Loucy (cell line): ENCODE results near the gene PRCP.
"Not testable (repeated sequence)": the region's sequence is repeated elsewhere in the genome, so short reads cannot be mapped to it uniquely, and the experiment has no call there.

Source experiments
- H2AFZ ChIP-seq: fragments of 200-600 bp; sonication (generic); 2 replicates; pipeline ENCODE4 v1.6.0; 2016; ENCODE audit warnings: antibody characterized with exemption, mild to moderate bottlenecking, low read length, moderate library complexity
- H3F3A ChIP-seq: fragments of 200-600 bp; 2 replicates; pipeline ENCODE4 v1.6.0; 2016; ENCODE audit warnings: antibody characterized with exemption, low read depth, mild to moderate bottlenecking
- H3K27me3 ChIP-seq: fragments of 200-600 bp; sonication (generic); 2 replicates; pipeline ENCODE4 v1.6.1; 2014; ENCODE audit warnings: low read length, mild to moderate bottlenecking; ENCODE audit not compliant: insufficient read depth, poor library complexity, severe bottlenecking
- H3K36me3 ChIP-seq: fragments of 200-600 bp; sonication (generic); 2 replicates; pipeline ENCODE4 v1.6.1; 2016; ENCODE audit warnings: low read length; ENCODE audit not compliant: insufficient read depth
- H3K4me1 ChIP-seq: fragments of 200-600 bp; sonication (generic); 2 replicates; pipeline ENCODE4 v1.5.1; 2014; ENCODE audit warnings: low read length, mild to moderate bottlenecking; ENCODE audit not compliant: insufficient read depth, poor library complexity, severe bottlenecking
- H3K4me2 ChIP-seq: fragments of 200-600 bp; sonication (generic); 2 replicates; pipeline ENCODE4 v1.6.0; 2014; ENCODE audit warnings: antibody characterized with exemption, low read length, low read depth, mild to moderate bottlenecking; ENCODE audit not compliant: poor library complexity, severe bottlenecking
- H3K4me3 ChIP-seq: fragments of 200-600 bp; sonication (generic); 2 replicates; pipeline ENCODE4 v1.5.1; 2014; ENCODE audit warnings: low read length, mild to moderate bottlenecking, mixed read lengths; ENCODE audit not compliant: poor library complexity, severe bottlenecking
- H3K79me2 ChIP-seq: fragments of 200-600 bp; sonication (generic); 2 replicates; pipeline ENCODE4 v1.6.1; 2014; ENCODE audit warnings: low read length; ENCODE audit not compliant: insufficient read depth
- H3K9ac ChIP-seq: fragments of 200-600 bp; sonication (generic); 2 replicates; pipeline ENCODE4 v1.6.0; 2014; ENCODE audit warnings: mild to moderate bottlenecking, low read depth, low read length, moderate library complexity; ENCODE audit not compliant: poor library complexity, severe bottlenecking
- H3K9me2 ChIP-seq: fragments of 200-600 bp; sonication (generic); replicated peaks from 2 replicates; pipeline ENCODE4 v1.6.1; 2016; ENCODE audit warnings: low read depth, low read length, mixed read lengths
- H3K9me3 ChIP-seq: fragments of 200-600 bp; sonication (generic); 2 replicates; pipeline ENCODE4 v1.6.1; 2014; ENCODE audit warnings: mild to moderate bottlenecking, antibody characterized with exemption, low read length, low read depth; ENCODE audit not compliant: insufficient read depth
- H4K20me1 ChIP-seq: fragments of 200-600 bp; sonication (generic); 2 replicates; pipeline ENCODE4 v1.6.0; 2014; ENCODE audit warnings: antibody characterized with exemption, low read length, mild to moderate bottlenecking; ENCODE audit not compliant: insufficient read depth, poor library complexity, severe bottlenecking
- CTCF ChIP-seq: fragments of 200-600 bp; sonication (generic); conservative IDR thresholded peaks from 2 replicates; pipeline ENCODE4 v1.5.1; 2014; ENCODE audit warnings: mild to moderate bottlenecking, antibody characterized with exemption, low read length
- EZH2phosphoT487 ChIP-seq: fragments of 200-600 bp; IDR thresholded peaks from 2 replicates; pipeline ENCODE4 v1.6.1; 2018; ENCODE audit warnings: antibody characterized with exemption, mild to moderate bottlenecking, moderate library complexity, borderline replicate concordance

PRCP gene

GRCh38 chr11:82857145-82857544 lies 43.1 kb downstream of the PRCP start:
- Histone ChIP-seq H3K79me2 (no peaks in the 10 kb centered on the region), H3K9me2 (no peaks in the 10 kb centered on the region), H3K9ac (no peak overlapping the region), H3K4me3 (no peak overlapping the region), H3F3A (no peaks in the 10 kb centered on the region), H4K20me1 (no peaks in the 10 kb centered on the region), H3K4me1 (no peaks in the 10 kb centered on the region), H3K4me2 (no peak overlapping the region), H3K9me3 (no peaks in the 10 kb centered on the region), H3K27me3 (no peaks in the 10 kb centered on the region), H3K36me3 (no peaks in the 10 kb centered on the region), H2AFZ (no peak overlapping the region)
- no peak for TF ChIP-seq CTCF

- Histone ChIP-seq H3K79me2 (no peaks in the 10 kb centered on the region), H3K4me1 (no peaks in the 10 kb centered on the region), H3K9ac (no peak overlapping the region), H2AFZ (no peak overlapping the region), H3K4me2 (no peak overlapping the region), H3K36me3 (no peaks in the 10 kb centered on the region), H4K20me1 (no peaks in the 10 kb centered on the region), H3K27me3 (no peaks in the 10 kb centered on the region), H3K4me3 (no peak overlapping the region), H3K9me3 (no peaks in the 10 kb centered on the region), H3F3A (no peaks in the 10 kb centered on the region), H3K9me2 (no peaks in the 10 kb centered on the region)
- no peak for TF ChIP-seq CTCF
- no peak for TF ChIP-seq EZH2phosphoT487
Observed at GRCh38 chr11:82855616-82856015, 44.6 kb downstream of the PRCP start.

GRCh38 chr11:82854916-82855315 lies 45.3 kb downstream of the PRCP start:
- H3F3A ChIP-seq, H3K4me2 ChIP-seq, H3K9me3 ChIP-seq, H3K9me2 ChIP-seq, H3K79me2 ChIP-seq, H4K20me1 ChIP-seq, H3K9ac ChIP-seq, H3K4me1 ChIP-seq, H2AFZ ChIP-seq, H3K36me3 ChIP-seq, H3K27me3 ChIP-seq, H3K4me3 ChIP-seq: not testable (repeated sequence)

- H3K9me2 ChIP-seq, result no peaks in the 10 kb centered on the region
- no peak overlapping the region for H3K4me3 ChIP-seq
- TF ChIP-seq CTCF (no peak), EZH2phosphoT487 (no peak)
- H3K4me1 ChIP-seq, result no peaks in the 10 kb centered on the region
- H3K9me3 ChIP-seq, result no peaks in the 10 kb centered on the region
- H2AFZ ChIP-seq, result no peak overlapping the region
- no peak overlapping the region for H3K9ac ChIP-seq
- H3F3A ChIP-seq, result no peaks in the 10 kb centered on the region
- H4K20me1 ChIP-seq, result no peaks in the 10 kb centered on the region
- no peaks in the 10 kb centered on the region for H3K79me2 ChIP-seq
- H3K36me3 ChIP-seq, result no peaks in the 10 kb centered on the region
- no peak overlapping the region for H3K4me2 ChIP-seq
- H3K27me3 ChIP-seq, result no peaks in the 10 kb centered on the region
Observed at GRCh38 chr11:82854242-82854641, 46.0 kb downstream of the PRCP start.
